Right ventricle myocardium superior (tissue), 1 donor: ENCODE data around the gene ALPL. TPM values are rescaled to one million over a fixed set of nuclear protein-coding genes. Genes with fewer than 3 reads are reported as not detected.
"Not testable (repeated sequence)": the region's sequence is repeated elsewhere in the genome, so short reads cannot be mapped to it uniquely, and the experiment has no call there.

Experiments used
- ATAC-seq: fragments of 200-7000 bp; cut with Tn5 transposase; one replicate; pipeline ENCODE4 v1.9.1; 2020; ENCODE audit warnings: mild to moderate bottlenecking; ENCODE audit not compliant: poor library complexity
- DNase-seq: peaks from one replicate; pipeline ENCODE4 v3.0.0-alpha.2; 2020
- intact Hi-C: fragments of 100-400 bp; cut with DNase I; formaldehyde crosslinking; loops from one replicate; pipeline ENCODE4 v1.11.2; 2022
- total RNA-seq: library from RNA; stranded (reverse); fragmentation: NEBNext Ultra II Directional; extraction: Animal tissue kit (Norgen Biotek cat#: 25700); gene quantifications from one replicate; pipeline ENCODE4 v1.2.1, GENCODE V29; 2021
- donor health status: DM: no; HTN: yes; CAD: no; lungs with severe emphysema.

Gene ALPL
- total RNA-seq, 1 donor from 2014 or later: 9.4 TPM

DNA sequence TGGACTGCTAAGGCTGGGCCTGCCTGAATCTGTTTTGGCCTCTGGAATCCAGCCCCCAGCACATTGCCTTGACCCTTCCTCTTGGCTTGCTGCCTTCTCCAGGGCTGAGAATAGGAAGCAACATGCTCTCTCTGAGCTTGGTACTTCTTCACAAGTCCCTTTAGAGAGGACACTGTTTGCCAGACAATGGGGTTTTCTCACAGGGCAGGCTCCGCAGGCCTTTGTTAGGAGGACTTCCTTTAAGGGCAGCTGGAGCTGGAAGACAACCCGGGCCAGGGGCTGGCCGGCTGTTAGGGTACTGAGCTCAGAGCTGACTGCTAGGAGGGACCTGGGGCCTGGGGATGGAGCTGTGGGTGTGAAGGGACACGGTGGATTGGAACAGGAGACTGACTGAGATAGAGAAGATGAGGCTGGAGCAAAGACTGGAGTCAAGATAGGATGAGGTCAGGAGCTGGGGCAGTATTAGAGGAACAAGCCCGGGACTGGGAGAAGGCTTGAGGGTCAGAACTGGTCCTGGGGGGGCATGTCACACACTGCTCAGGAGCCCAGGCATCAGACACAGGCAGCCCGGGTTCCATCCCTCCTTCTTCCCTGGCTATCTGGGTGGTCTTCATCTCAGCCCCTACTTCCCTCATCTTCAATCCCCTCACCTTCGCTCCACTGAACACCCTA lies 5.4 kb upstream of the ALPL start:
- ATAC-seq (no peak), DNase-seq (no peak)
- intact Hi-C loops: loop anchor here (10.0 kb wide), 1 partner anchor 151 kb away; no protein-coding TSS in a partner anchor

DNA sequence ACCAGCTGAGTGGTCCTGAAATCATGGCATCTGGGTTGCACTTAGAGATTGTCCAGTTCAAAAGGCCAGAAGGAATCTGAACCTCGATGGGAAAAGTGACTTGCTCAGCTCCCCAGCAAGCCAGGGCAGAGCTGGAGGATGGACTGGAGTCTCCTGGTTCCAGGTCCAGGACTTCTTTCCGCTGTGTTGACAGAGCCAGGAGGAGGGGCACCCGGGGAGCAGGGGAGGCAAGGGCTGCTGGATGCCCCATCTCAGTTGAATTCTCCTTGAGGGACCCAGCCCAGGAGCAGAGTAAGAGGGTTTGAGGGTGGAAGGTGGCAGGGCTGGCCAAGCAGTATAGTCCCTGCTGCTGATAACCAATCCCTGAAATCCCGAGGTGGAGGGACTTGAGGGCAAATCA lies 2.4 kb upstream of the ALPL start:
- ATAC-seq (no peak), DNase-seq (no peak)
- intact Hi-C loops: loop anchor here (10.0 kb wide), 1 partner anchor 148 kb away; no protein-coding TSS in a partner anchor

DNA sequence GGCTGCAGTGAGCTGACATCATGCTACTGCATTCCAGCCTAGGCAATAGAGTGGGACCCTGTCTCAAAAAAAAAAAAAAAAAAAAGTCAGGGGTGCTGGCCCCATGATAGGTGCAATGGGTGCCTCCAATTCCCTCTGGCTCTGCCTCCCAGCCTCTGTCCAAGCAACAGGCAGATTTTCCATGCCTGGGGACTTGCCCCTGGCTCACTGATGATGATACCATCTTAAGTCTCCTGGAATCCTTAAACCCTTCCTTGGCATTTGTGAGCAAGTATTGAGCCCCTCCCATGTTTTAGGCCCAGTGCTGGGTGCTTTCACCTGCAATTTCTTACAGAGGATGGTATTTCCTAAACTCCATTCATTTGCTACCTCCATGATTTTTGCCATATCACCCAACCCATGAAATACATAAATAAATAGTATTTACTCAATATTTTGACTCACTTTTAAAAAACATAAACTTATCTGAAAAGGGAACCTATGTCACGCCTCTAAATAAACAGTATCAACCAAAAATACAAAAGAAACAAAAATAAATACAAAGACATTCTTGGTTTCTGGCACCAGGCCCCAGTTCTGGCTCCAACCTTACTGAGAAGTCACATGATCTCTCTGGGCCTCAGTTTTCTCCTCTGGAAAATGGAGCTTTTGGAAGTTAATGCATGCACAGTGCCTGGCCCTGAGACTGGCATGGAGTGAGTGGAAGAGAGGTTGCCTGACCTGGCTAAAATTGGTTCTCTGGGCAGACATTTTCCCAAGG lies 1.5 kb upstream of the ALPL start:
- intact Hi-C loops: loop anchor here (2.0 to 10.0 kb wide), 2 partner anchors 67 to 147 kb away; no protein-coding TSS in a partner anchor
- DNase-seq (no peak), ATAC-seq (no peak)

DNA sequence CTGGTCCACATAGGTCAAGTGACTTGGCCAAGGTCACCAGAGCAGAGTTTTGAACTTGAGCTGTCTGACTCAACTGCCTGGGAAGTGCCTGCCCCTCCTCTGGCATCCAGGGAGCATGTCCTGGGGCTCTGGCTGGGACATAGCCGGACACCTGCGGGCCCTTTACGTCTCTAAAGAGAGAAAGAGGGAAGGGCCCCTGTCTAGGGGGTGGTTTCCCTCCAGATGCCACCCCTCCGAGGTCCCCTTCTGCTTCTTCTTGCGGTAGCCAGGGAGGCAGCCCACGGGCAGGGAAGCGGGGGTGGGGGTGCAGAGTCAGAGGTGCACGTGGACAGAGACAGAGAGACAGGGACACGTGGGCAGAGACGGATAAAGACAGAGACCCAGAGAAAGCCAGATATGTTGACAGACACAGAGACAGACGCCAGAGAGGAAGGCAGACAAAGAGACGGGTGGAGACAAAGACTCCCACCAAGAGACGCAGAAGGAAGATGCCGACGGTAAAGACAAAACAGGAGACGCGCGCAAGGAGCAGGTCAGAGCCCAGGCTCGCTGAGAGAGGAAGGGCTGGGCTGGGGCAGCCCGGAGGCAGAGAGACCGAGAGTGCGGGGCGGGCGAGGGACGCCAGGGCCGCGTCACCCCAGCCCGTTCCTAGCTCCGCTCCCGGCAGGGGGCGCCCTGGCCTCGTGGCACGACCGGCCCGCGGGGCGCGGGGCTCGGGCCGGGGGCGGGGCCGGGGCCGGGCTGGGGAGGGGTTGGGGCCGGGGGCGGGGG lies 458 bp upstream of the ALPL start:
- intact Hi-C loops: loop anchor here (2.0 to 10.0 kb wide), 2 partner anchors 66 to 146 kb away; no protein-coding TSS in a partner anchor

DNA sequence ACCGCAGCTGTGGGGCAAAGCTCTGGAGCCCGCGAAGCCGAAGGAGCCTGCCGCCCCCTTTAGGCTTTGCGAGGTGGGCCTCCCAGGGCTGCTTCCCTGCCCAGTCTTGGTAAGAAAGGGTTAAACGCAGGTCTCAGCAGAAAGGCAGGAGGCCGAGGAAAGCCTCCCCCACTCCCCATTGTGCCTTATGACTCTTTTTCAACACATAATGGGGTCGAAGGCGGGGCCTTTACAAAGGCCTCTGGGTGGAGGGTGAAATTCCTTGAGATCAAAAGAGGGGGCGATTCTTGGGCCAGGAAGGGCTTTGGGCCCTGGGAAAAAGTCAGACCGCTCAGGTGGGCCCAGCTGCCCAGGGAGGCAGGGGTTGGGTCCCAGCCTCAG lies 880 bp downstream of the ALPL start:
- DNase-seq: no peak
- no peak for ATAC-seq
- intact Hi-C loops: no loop called here

More for the DNA sequence above, 458 bp upstream of the ALPL start:
- ATAC-seq: peak; percentile 86
- peak; percentile 86 for DNase-seq

DNA sequence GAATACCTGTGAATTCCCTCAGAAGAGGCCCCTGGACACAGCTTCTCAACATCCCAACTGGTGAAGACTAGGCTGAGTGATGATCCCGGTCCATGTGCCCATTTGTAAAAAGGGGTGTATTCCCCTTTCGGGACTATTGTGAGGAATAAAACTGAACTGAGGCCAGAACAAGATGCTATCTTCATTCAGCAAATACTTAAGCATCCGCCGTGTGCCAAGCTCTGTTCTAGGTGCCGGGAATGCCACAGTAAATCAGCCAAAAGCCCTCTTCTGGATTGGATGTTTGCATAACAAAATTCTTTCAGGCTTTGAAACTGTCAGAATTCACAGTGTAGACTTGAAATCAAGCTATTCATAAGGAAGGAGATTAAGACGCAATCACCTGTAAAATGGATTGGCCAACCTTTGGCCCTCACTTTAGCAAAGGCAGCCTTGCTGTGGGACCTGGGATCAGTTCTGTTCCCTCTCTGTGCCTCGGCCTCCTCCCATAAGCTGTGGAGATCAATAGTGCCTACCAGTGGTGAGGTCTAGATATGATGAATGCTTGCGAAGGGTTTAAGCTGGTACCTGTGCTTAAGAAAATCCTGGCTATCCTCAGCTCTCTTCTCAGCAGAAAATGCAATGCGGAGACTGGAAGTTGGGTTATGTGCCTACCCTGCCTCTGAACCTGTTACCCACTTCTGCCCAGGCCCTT lies 1.8 kb downstream of the ALPL start:
- no peak for ATAC-seq
- intact Hi-C loops: no loop called here
- DNase-seq: no peak

DNA sequence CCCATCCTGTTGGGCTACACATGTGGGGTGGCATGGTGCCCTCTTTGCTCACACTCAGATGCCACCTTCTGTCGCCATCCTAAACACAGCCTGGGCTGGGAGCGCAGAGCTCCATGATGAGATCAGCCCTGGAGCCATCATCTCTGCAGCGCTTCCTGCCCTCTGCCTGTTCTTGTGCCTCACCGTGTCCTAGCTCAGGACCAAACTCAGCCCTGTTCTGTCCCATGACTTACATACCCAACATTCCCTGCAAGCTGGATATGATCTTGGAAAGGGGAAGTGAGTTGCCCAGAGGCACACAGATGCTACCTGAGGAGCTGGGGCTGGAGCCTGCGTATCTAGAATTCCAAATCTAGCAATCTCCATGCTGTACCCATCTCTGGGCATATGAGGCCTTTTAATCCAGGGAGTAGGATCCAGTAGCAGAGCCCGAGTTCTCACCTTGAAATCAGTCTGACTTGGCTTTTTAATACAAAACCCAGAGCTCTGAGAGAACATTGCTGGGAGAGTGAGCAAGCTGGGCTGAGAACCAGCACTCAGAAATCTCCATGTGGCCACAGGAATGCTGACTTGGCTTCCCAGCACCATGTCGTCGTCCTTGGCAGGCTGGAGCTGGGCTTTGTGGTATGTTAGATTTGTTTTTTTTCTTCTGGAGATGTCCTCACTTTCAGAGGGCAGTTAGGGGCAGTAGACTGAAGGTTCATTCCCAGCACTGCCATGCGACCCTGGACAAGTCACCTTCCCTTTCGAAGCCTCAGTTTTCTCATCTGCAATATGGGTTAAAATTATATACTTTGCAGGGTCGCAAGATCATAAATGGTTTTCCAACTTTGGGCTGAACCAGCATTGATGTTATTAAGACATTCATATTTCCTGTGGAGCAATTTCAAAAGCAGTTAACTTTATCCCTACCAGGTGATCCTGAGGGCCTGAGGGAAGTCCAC lies 2.6 kb downstream of the ALPL start:
- ATAC-seq: peak; percentile 65
- intact Hi-C loops: no loop called here
- DNase-seq: peak; percentile 82

DNA sequence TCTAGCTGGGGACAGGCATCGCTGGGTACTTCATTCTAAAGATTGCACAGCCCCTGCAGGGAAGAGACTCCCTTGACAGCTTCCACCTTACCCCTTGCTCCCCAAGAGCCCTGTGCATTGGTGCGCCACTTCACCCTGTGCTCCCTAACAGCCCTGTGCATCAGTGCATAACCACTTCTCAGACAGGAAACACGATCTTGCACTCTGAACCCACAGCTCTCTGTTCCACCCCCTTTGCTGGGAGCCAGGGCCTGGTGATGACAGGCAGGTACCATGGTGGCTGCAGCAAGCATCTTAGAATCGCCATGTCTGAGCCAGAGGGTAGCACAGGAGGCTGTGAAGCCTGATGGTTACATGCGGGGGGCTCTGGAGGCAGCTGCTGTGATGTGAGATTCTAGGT lies 5.0 kb downstream of the ALPL start:
- DNase-seq: no peak
- intact Hi-C loops: no loop called here
- no peak for ATAC-seq

DNA sequence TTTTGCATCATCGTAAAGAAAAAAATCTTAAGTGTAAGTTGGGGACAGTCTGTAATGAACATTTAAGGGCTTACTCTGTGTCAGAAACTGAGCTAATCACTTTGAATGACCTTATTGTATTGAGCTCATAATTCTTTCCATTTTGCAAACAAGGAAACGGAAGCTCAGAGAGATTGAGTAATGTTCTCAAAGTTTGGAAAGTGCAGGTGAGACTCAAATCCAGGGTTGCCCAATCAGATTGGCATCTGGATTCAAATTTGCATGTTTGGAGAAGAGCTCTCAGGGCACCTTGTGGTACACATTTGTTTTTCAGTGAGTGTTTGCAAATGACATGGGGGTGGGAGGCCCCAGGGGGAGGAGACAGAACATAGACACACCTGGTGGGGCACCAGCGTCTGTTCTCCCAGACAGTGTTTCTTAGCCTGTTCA lies 8.0 kb downstream of the ALPL start:
- intact Hi-C loops: no loop called here
- no peak for DNase-seq
- ATAC-seq: no peak

DNA sequence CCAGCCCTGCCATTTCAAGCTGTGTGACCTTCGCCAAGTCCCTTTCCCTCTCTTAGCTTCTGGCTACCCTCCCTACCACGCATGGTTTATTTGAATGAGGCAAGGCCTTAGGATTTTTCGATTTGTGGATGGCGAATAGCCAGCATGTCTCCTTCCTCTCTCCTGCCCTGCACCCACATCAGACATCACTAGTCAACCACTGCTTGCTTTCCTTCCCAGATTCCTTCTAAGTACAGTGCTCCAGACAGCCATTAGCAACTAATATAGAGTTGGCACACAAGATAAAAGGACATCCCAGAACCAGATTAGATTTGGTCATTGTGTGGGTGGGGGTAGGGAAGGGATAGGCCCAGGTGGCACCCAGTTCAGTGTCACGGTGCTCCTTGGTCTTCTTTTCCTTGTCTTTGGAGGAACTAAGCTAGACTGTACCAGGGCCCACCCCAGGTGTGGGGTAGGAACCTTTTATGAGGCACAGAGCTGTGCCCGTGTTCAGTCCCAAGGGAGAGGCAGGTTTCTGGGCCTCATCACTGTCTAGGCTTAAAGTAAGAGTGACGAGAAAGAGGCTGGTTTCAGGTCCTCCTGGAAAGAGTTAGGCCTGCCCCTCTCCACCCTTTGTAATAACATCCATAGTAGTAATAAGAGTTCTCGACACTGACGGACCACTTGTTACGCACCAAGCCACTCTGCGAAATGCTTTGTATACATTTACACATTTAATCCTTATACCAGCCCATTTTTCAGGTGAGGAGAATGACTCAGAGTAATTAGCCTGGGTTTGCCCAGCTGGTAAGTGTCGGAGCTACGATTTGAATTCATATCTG lies 8.6 kb downstream of the ALPL start:
- no peak for DNase-seq
- intact Hi-C loops: no loop called here
- ATAC-seq: no peak

DNA sequence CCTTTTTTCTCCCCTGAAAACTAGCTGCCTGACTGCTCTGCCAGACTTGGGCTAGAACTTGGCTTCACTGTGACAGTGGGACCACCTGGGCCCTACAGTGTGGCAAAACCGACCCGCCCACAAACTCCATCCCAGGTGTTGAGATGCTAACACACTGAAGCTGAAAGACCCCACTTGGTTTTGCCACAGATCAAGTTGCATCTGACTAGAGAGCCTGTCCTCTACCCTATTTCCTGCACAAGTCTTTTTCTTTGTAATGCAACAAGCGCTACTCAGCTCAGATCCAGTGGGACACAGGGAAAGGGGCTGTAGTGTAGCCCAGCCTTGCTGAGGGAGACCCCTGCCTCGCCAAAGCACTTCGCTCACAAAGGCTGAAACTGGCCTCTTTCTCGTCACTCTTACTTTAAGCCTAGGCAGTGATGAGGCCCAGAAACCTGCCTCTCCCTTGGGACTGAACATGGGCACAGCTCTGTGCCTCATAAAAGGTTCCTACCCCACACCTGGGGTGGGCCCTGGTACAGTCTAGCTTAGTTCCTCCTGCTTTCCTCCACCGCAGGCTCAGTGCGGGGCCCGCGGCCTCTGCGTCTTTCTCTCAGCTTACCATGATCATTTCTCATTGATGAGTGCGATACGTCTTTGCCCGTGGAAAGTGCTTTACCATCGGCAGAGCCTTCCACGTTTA lies 9.7 kb downstream of the ALPL start:
- intact Hi-C loops: no loop called here

DNA sequence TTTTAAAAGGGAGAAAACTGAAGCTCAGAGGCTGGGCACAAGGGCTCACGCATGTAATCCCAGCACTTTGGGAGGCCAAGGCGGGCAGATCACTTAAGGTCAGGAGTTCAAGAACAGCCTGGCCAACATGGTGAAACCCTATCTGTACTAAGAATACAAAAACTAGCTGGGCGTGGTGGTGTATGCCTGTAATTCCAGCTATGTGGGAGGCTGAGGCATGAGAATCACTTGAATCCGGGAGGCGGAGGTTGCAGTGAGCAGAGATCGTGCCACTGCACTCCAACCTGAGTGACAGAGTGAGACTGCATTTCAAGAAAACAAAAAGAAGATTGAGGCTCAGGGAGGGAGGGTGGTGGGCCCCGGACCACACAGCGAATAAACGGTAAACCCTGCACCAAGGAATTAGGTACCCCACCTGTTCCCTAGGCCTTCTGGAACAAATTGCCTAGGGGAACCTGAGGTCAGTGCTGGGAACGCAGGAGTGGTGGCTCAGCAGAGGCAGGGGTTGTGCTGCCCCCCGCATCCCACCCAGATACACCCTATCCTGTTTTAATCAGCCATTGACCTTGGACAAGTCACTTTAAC lies 10.4 kb downstream of the ALPL start:
- DNase-seq, intact Hi-C loops, ATAC-seq: not testable (repeated sequence)

More for the DNA sequence above, 9.7 kb downstream of the ALPL start:
- DNase-seq (no peak), ATAC-seq (no peak)

DNA sequence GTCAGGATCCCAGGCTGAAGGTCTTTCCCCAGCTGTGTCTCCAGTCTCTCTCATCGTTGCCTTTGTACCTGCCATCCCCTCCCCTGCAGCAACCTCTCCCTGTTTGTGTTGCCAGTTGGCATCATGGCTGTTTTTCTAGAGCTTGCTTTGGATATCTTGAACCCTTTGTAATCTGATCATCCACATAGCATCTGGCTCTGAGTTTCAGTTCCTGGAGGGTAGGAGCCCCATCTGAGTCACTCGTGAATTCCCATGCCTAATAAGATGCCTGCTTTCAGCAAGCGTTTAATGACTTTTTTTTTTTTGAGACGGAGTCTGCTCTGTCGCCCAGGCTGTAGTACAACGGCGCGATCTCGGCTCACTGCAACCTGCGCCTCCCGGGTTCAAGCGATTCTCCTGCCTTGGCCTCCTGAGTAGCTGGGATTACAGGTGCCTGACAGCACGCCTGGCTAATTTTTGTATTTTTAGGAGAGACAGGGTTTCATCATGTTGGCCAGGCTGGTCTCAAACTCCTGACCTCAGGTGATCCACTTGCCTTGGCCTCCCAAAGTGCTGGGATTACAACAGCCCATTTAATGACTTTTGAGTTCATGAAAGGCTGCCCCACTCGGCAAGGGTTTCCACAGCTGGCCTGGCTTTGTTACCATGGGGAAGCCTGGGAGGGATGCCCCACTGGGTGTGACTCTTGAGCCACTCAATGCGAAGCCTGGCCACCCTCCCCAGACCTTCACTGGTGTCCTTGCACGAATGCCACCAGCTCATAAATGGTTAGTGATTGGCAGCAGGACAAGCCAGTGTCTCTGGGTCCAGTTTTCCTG lies 11.9 kb downstream of the ALPL start:
- ATAC-seq (peak; percentile 86), DNase-seq (no peak)
- intact Hi-C loops: no loop called here

DNA sequence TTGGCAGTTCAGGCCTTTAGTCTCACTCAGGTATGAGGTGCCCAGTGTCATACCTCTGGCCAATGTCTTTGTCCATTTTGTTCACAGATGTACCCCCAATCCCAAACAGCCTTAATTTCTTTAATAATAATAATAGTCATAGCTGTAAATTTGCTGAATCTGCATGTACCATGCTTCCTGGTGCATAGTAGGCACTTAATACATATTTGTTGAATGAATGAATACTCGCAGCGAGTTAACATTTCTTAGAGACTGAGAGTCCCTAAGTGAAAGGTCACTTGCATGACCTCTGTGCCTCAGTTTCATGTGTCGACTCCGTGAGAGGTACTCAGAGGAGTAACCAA lies 12.5 kb downstream of the ALPL start:
- intact Hi-C loops: no loop called here
- DNase-seq (no peak), ATAC-seq (no peak)

DNA sequence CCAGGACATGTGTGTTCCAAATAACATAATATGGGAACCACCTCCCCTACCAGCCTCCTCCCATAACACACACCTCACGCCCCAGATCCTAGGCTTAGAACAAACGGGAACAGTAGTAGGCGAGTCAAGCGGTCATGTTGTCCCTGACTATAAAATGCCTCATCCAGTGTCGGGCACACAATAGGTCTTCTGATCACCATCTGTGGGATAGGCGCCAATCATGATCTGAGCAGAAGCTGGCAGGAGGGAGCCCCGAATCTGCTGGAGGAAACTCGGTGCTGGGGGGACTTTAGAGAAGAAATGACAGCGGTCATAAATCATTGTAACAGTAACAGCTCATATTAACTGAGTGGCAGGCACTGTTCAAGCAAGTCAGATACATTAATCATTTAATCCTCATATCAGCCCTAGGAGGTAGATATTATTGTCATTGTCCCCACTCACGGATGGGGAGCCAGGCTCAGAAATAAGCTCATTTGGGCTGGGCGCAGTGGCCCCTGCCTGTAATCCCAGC lies 13.4 kb downstream of the ALPL start:
- no peak for ATAC-seq
- intact Hi-C loops: no loop called here
- no peak for DNase-seq
